ENCODE data around the gene COLGALT1. TPM values are rescaled to one million over a fixed set of nuclear protein-coding genes. Genes with fewer than 3 reads are reported as not detected.
A peak's percentile ranks its signal among the peaks of the same experiment; 100 is the strongest.

Gene COLGALT1
- total RNA-seq, 4 donors from 2014 or later, result 54.2 to 92.6 (median 61.5) TPM

GRCh38 chr19:17606590-17607185 lies 51.2 kb downstream of the COLGALT1 start:
- Histone ChIP-seq H3K4me1 (peaks cover 11 to 16% (median 15%) of the 10 kb centered on the region in 4 donors), H3K9me3 (no peaks in the 10 kb centered on the region), H3K27ac (replicated peaks in 1 of 4) (no peak overlapping the region), H3K27me3 (peaks cover 0 to 85% (median 15%) of the 10 kb centered on the region in 4 donors), H3K4me3 (peak overlapping the region; percentile 43 to 56 (median 46)), H3K36me3 (no peaks in the 10 kb centered on the region)
- intact Hi-C loops (cut with DNase I), result no loop called here
- DNase-seq (ENCODE audit: extremely low spot score), result no peak
- 15% methylated on average over 18 of the region's 18 CpGs for WGBS
- TF ChIP-seq EP300 (IDR thresholded peaks at IDR 0.05) (no peak), CTCF (IDR thresholded peaks at IDR 0.05) (no peak), POLR2AphosphoS5 (IDR thresholded peaks at IDR 0.05) (no peak), POLR2A (IDR thresholded peaks at IDR 0.05; ENCODE audit: low read depth) (no peak)

- WGBS, result 95% methylated on average over 9 of the region's 9 CpGs
- intact Hi-C loops (cut with DNase I), result no loop called here
- no peak overlapping the region for H3K4me3 ChIP-seq
- H3K36me3 ChIP-seq, result no peaks in the 10 kb centered on the region
- no peak for TF ChIP-seq POLR2AphosphoS5 (IDR thresholded peaks at IDR 0.05)
- no peak for TF ChIP-seq CTCF (IDR thresholded peaks at IDR 0.05)
- no peak for TF ChIP-seq POLR2A (IDR thresholded peaks at IDR 0.05; ENCODE audit: low read depth)
- no peak for TF ChIP-seq EP300 (IDR thresholded peaks at IDR 0.05)
- H3K27me3 ChIP-seq, result peaks cover 0 to 82% (median 11%) of the 10 kb centered on the region in 4 donors
- no peak overlapping the region for H3K27ac ChIP-seq (replicated peaks in 1 of 4)
- DNase-seq (ENCODE audit: extremely low spot score), result no peak
- peaks cover 11 to 16% (median 15%) of the 10 kb centered on the region in 4 donors for H3K4me1 ChIP-seq
- H3K9me3 ChIP-seq, result no peaks in the 10 kb centered on the region
Measured at GRCh38 chr19:17607936-17608335, 52.5 kb downstream of the COLGALT1 start.

- DNase-seq (ENCODE audit: extremely low spot score), result no peak
- WGBS, result 63% methylated on average over 7 of the region's 7 CpGs
- Histone ChIP-seq H3K4me3 (no peak overlapping the region), H3K36me3 (no peaks in the 10 kb centered on the region), H3K27me3 (peaks cover 0 to 76% (median 13%) of the 10 kb centered on the region in 4 donors), H3K27ac (replicated peaks in 1 of 4) (no peak overlapping the region), H3K9me3 (no peaks in the 10 kb centered on the region), H3K4me1 (peaks cover 11 to 16% (median 15%) of the 10 kb centered on the region in 4 donors)
- intact Hi-C loops (cut with DNase I), result loop anchor here (5.0 kb wide), 1 partner anchor 157 kb away; no protein-coding TSS in a partner anchor
- TF ChIP-seq CTCF (IDR thresholded peaks at IDR 0.05) (no peak), POLR2A (IDR thresholded peaks at IDR 0.05; ENCODE audit: low read depth) (no peak), EP300 (IDR thresholded peaks at IDR 0.05) (no peak)
Measured at GRCh38 chr19:17610384-17610783, 54.9 kb downstream of the COLGALT1 start.

GRCh38 chr19:17611462-17612244 lies 56.2 kb downstream of the COLGALT1 start:
- no peaks in the 10 kb centered on the region for H3K36me3 ChIP-seq
- H3K27ac ChIP-seq (replicated peaks in 1 of 4), result no peak overlapping the region
- peaks cover under 1 to 11% (median 5%) of the 10 kb centered on the region in 4 donors for H3K4me1 ChIP-seq
- 84% methylated on average over 7 of the region's 7 CpGs for WGBS
- intact Hi-C loops (cut with DNase I), result loop anchor here (5.0 kb wide), 1 partner anchor 156 kb away; no protein-coding TSS in a partner anchor
- peaks cover 0 to 76% (median 12%) of the 10 kb centered on the region in 4 donors for H3K27me3 ChIP-seq
- H3K4me3 ChIP-seq, result no peak overlapping the region
- TF ChIP-seq CTCF (IDR thresholded peaks at IDR 0.05), result no peak
- no peak for TF ChIP-seq EP300 (IDR thresholded peaks at IDR 0.05)
- no peak for TF ChIP-seq POLR2AphosphoS5 (IDR thresholded peaks at IDR 0.05)
- no peak for TF ChIP-seq POLR2A (IDR thresholded peaks at IDR 0.05; ENCODE audit: low read depth)
- no peaks in the 10 kb centered on the region for H3K9me3 ChIP-seq
- DNase-seq (ENCODE audit: extremely low spot score), result no peak

All from esophagus muscularis mucosa (tissue), 4 donors.